Activated T-cell treated with anti-CD3 and anti-CD28 coated beads, Interleukin-2, amount 50 U/mL, for 1 hour (primary cell): ENCODE data around the gene CANT1.
"Not testable (repeated sequence)": the region's sequence is repeated elsewhere in the genome, so short reads cannot be mapped to it uniquely, and the experiment has no call there.

Source experiments
- DNase-seq: peaks from one replicate; pipeline ENCODE4 v3.0.0-alpha.2; 2020

The CANT1 gene

GRCh38 chr17:78974635-78975591 lies 34.7 kb downstream of the CANT1 start:
- no peak for DNase-seq

- DNase-seq = no peak
These were observed 35.6 kb downstream of the CANT1 start for GRCh38 chr17:78973792-78974520.

- DNase-seq = no peak
These were observed 36.4 kb downstream of the CANT1 start for GRCh38 chr17:78973196-78973595.

- no peak for DNase-seq
These were observed 37.0 kb downstream of the CANT1 start for GRCh38 chr17:78972507-78973105.

- DNase-seq = no peak
These were observed 37.6 kb downstream of the CANT1 start for GRCh38 chr17:78971756-78972506.

- DNase-seq = peak; percentile 82
These were observed 38.5 kb downstream of the CANT1 start for GRCh38 chr17:78970834-78971755.

GRCh38 chr17:78969865-78970264 lies 39.7 kb downstream of the CANT1 start:
- no peak for DNase-seq

GRCh38 chr17:78967782-78968362 lies 41.7 kb downstream of the CANT1 start:
- DNase-seq = no peak

GRCh38 chr17:78966910-78967600 lies 42.5 kb downstream of the CANT1 start:
- DNase-seq = no peak

- no peak for DNase-seq
These were observed 43.3 kb downstream of the CANT1 start for GRCh38 chr17:78966123-78966813.

GRCh38 chr17:78965491-78965924 lies 44.1 kb downstream of the CANT1 start:
- no peak for DNase-seq

- no peak for DNase-seq
These were observed 46.2 kb downstream of the CANT1 start for GRCh38 chr17:78963378-78963777.

- not testable (repeated sequence) for DNase-seq
These were observed 46.6 kb downstream of the CANT1 start for GRCh38 chr17:78962984-78963348.

- no peak for DNase-seq
These were observed 47.1 kb downstream of the CANT1 start for GRCh38 chr17:78962345-78962983.

GRCh38 chr17:78961571-78961970 lies 48.0 kb downstream of the CANT1 start:
- DNase-seq = no peak

GRCh38 chr17:78960928-78961327 lies 48.6 kb downstream of the CANT1 start:
- DNase-seq = no peak

- DNase-seq = no peak
These were observed 49.8 kb downstream of the CANT1 start for GRCh38 chr17:78959803-78960202.

- DNase-seq = no peak
These were observed 50.9 kb downstream of the CANT1 start for GRCh38 chr17:78958641-78959127.

- no peak for DNase-seq
These were observed 52.4 kb downstream of the CANT1 start for GRCh38 chr17:78957128-78957527.
